Thyroid gland (tissue), 4 donors: ENCODE data around the gene TMEM52. TPM values are rescaled to one million over a fixed set of nuclear protein-coding genes. Genes with fewer than 3 reads are reported as not detected.

Experiments
- DNase-seq, 2 donors: peaks; one replicate each; pipeline ENCODE4 v3.0.0-alpha.2; 2019
- H3K27ac ChIP-seq, 3 donors: fragments of 200-600 bp; sonication (generic); 1 replicate in 2 of 3; 2 replicates in 1 of 3; pipeline ENCODE4 v1.5.1; 2016 to 2019; ENCODE audit warnings: mild to moderate bottlenecking in 1 of 3, moderate library complexity in 1 of 3
- H3K27me3 ChIP-seq: fragments of 200-600 bp; sonication (generic); one replicate; pipeline ENCODE4 v1.5.1; 2019
- H3K36me3 ChIP-seq, 2 donors: fragments of 200-600 bp; sonication (generic); one replicate each; pipeline ENCODE4 v1.5.1; 2016 to 2019
- H3K4me1 ChIP-seq, 2 donors: fragments of 200-600 bp; sonication (generic); one replicate each; pipeline ENCODE4 v1.5.1; 2017 to 2019
- H3K4me3 ChIP-seq, 3 donors: fragments of 200-600 bp; sonication (generic); replicated peaks in 1 of 3; 1 replicate in 2 of 3; 2 replicates in 1 of 3; pipeline ENCODE4 v1.5.1; 2016; ENCODE audit warnings: mild to moderate bottlenecking in 1 of 3
- H3K9me3 ChIP-seq: fragments of 200-600 bp; sonication (generic); one replicate; pipeline ENCODE4 v1.5.1; 2017
- CTCF ChIP-seq, 6 experiments: fragments of 200-600 bp in 3 of 6; fragments of 450-650 bp in 3 of 6; sonication (generic) in 3 of 6; IDR thresholded peaks; one replicate each; pipeline ENCODE4 v1.5.1; 2016 to 2019; ENCODE audit warnings: antibody characterized with exemption in 6 of 6, mild to moderate bottlenecking in 2 of 6, inconsistent platforms in 1 of 6, moderate library complexity in 1 of 6
- POLR2A ChIP-seq, 2 donors: fragments of 450-650 bp; IDR thresholded peaks; one replicate each; pipeline ENCODE4 v1.6.1; 2017; ENCODE audit warnings: antibody characterized with exemption in 2 of 2, mild to moderate bottlenecking in 2 of 2, moderate library complexity in 1 of 2
- WGBS, 2 donors: methylation state at CpG; one replicate each; pipeline ENCODE4 v1.1.5; 2017; 5-methylcytosine and 5-hydroxymethylcytosine counted together
- intact Hi-C: fragments of 100-400 bp; cut with DNase I; formaldehyde crosslinking; loops from one replicate; pipeline ENCODE4 v1.15.1; 2023
- total RNA-seq, 4 donors: library from RNA; depleted of rRNA; stranded (reverse); fragments of >200 nt; gene quantifications; one replicate each; pipeline ENCODE4 v1.2.3, GENCODE V29; 2016

Gene TMEM52
- total RNA-seq, 4 donors from 2014 or later: not detected

DNA sequence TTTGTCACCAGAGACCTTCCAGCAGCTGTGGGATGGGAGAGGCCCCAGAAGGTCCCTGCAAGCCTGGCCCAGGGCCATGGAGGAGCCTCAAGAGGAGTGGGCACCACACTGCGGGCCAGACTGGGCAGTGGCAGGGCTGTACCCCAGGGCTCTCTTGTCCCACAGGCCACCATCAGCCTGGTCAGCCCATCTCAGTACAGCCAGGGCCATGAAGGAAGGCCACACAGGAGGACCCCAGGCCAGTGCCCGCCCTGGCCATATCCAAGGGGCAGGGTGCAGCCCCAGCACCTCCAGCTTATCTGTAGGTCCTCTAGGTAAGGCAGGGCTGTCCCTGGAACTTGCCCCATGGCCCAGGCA is 25.1 kb downstream of the TMEM52 start:
- intact Hi-C loops: loop anchor here (5.0 kb wide), 1 partner anchor 117 kb away; the partner anchor contains the start of gene NADK
- no peaks in the 10 kb centered on the region for H3K36me3 ChIP-seq
- TF ChIP-seq CTCF (IDR thresholded peaks at IDR 0.05): no peak
- TF ChIP-seq POLR2A (IDR thresholded peaks at IDR 0.05): no peak
- no peaks in the 10 kb centered on the region for H3K27me3 ChIP-seq
- 100% methylated on average over 1 of the region's 2 CpGs; no CpG with 5 or more reads in 1 of the 2 donors for WGBS, 2 donors
- H3K27ac ChIP-seq: no peak overlapping the region
- peaks cover 28 to 33% of the 10 kb centered on the region in 2 donors for H3K4me1 ChIP-seq
- no peak for DNase-seq
- no peaks in the 10 kb centered on the region for H3K9me3 ChIP-seq
- H3K4me3 ChIP-seq: no peak overlapping the region

DNA sequence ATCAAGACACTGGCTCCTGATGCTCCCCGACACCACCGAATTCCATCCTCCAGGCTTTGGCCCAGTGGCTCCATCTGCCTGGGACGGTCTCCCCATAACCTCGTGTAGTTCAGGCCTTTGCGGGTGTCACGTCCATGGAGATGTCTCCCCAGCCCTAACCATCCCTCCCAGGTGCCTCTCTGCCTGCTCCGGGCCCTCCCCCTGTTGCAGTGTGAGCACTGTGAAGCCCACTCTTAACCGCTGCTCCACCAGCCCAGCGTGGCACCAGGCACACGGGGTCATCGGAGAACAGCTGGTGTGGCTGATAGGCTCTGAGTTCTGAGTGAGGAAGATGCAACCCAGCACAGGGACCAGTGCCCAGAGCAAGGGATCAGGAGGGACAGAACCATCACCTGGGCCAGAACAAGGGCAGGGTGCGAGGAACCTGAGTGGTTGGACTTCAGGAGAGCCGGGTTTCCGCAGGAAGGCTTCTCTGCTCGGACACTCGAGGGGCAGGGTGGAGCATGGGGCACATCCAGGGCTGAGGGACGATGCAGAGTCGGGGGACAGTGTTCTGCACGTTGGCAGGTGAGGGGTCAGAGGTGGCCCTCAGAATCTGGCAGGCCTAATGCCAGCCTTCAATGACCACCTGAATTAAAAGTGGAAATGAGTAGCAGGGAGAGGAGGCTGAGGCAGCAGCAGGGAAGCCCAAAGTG is 25.6 kb downstream of the TMEM52 start:
- 86 to 91% methylated on average over 14 to 19 of the region's 19 CpGs for WGBS, 2 donors
- no peak for DNase-seq
- intact Hi-C loops: loop anchor here (5.0 kb wide), 1 partner anchor 116 kb away; the partner anchor contains the start of gene NADK
- no peak overlapping the region for H3K27ac ChIP-seq
- peaks cover 32 to 38% of the 10 kb centered on the region in 2 donors for H3K4me1 ChIP-seq
- H3K9me3 ChIP-seq: no peaks in the 10 kb centered on the region
- H3K4me3 ChIP-seq: no peak overlapping the region
- no peak for TF ChIP-seq POLR2A (IDR thresholded peaks at IDR 0.05)
- TF ChIP-seq CTCF (IDR thresholded peaks at IDR 0.05): no peak
- no peaks in the 10 kb centered on the region for H3K27me3 ChIP-seq
- H3K36me3 ChIP-seq: no peaks in the 10 kb centered on the region

GRCh38 chr1:1892763-1893120 is 26.3 kb downstream of the TMEM52 start:
- Histone ChIP-seq H3K27me3 (no peaks in the 10 kb centered on the region), H3K36me3 (no peaks in the 10 kb centered on the region), H3K9me3 (no peaks in the 10 kb centered on the region), H3K4me3 (no peak overlapping the region), H3K27ac (peak overlapping the region in 1 of 3 donors; percentile 88), H3K4me1 (peaks cover 34 to 45% of the 10 kb centered on the region in 2 donors)
- intact Hi-C loops: loop anchor here (5.0 kb wide), 1 partner anchor 115 kb away; the partner anchor contains the start of gene NADK
- TF ChIP-seq POLR2A (IDR thresholded peaks at IDR 0.05): no peak
- no peak for TF ChIP-seq CTCF (IDR thresholded peaks at IDR 0.05)
- DNase-seq: no peak
- 83 to 87% methylated on average over 7 of the region's 7 CpGs for WGBS, 2 donors

GRCh38 chr1:1892079-1892762 is 26.9 kb downstream of the TMEM52 start:
- WGBS, 2 donors: 54 to 77% methylated on average over 21 of the region's 21 CpGs

More at GRCh38 chr1:1892079-1892762, 26.9 kb downstream of the TMEM52 start:
- DNase-seq: peak in 1 of 2 donors; percentile 32
- Histone ChIP-seq H3K4me3 (peak overlapping the region in 1 of 3 donors; percentile 68), H3K27me3 (no peaks in the 10 kb centered on the region), H3K9me3 (no peaks in the 10 kb centered on the region), H3K36me3 (no peaks in the 10 kb centered on the region), H3K27ac (peak overlapping the region; percentile 88 to 94 (median 90)), H3K4me1 (peaks cover 35 to 50% of the 10 kb centered on the region in 2 donors)
- TF ChIP-seq CTCF (IDR thresholded peaks at IDR 0.05) (no peak), POLR2A (IDR thresholded peaks at IDR 0.05) (no peak)
- intact Hi-C loops: loop anchor here (5.0 kb wide), 1 partner anchor 115 kb away; the partner anchor contains the start of gene NADK
